WI38 (cell line): ENCODE results near the gene PEMT.

Experiments used
- H3K4me3 ChIP-seq: 2 replicates; pipeline ENCODE4 v1.5.1; 2011; ENCODE audit warnings: low read depth, mild to moderate bottlenecking, control low read depth, low read length
- CTCF ChIP-seq: IDR thresholded peaks from 2 replicates; pipeline ENCODE4 v1.5.1; 2012; ENCODE audit warnings: low read depth, mild to moderate bottlenecking, control low read depth, low read length

The PEMT gene

GRCh38 chr17:17523731-17524490 lies 67.6 kb downstream of the PEMT start:
- TF ChIP-seq CTCF: no peak

GRCh38 chr17:17523001-17523730 lies 68.3 kb downstream of the PEMT start:
- TF ChIP-seq CTCF: no peak
- H3K4me3 ChIP-seq: no peak overlapping the region

More at GRCh38 chr17:17523731-17524490, 67.6 kb downstream of the PEMT start:
- H3K4me3 ChIP-seq: no peak overlapping the region

- no peak for TF ChIP-seq CTCF
Observed at GRCh38 chr17:17520599-17521232, 70.8 kb downstream of the PEMT start.

GRCh38 chr17:17519886-17520285 lies 71.6 kb downstream of the PEMT start:
- no peak overlapping the region for H3K4me3 ChIP-seq
- TF ChIP-seq CTCF: no peak

More at GRCh38 chr17:17520599-17521232, 70.8 kb downstream of the PEMT start:
- H3K4me3 ChIP-seq: no peak overlapping the region

GRCh38 chr17:17518951-17519350 lies 72.6 kb downstream of the PEMT start:
- no peak overlapping the region for H3K4me3 ChIP-seq
- no peak for TF ChIP-seq CTCF

- no peak for TF ChIP-seq CTCF
- H3K4me3 ChIP-seq: no peak overlapping the region
Observed at GRCh38 chr17:17518014-17518413, 73.5 kb downstream of the PEMT start.
